ENCODE results near the gene SLIT1.
A peak's percentile ranks its signal among the peaks of the same experiment; 100 is the strongest.

DNA sequence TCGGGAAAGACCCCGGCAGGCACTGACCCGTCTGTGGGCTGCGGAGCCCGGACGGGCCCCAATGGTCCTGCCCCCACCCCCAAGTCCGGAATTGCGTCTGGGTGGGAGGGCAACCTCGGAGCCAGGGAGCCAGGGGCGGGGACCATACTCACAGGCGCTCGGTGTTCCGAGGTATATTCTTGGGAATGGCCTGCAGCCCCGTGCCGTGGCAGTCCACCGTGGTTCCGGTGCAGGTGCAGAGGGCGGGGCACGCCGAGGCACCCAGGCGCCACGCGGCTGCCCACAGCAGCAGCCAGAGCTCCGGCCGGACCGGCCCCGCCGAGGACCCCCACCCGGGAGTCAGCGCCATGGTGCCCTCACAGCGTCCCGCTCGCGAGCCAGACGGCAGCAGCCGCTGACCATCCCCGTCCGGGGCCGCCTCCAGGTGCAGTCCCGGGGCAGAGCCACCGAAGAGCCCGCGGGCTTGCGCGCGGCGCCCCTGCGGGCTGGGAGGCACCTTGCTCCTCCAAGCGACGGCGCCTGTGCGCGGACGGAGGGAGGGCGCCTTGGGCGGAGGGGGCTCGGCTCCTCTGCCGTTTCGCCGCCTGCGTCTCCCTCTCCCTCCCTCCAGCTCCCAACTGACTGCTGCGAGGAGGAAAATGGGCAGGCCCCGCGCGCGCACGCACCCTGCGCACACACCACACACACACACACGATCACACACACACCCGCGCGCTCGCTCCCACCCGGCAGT lies at the start of gene SLIT1:
- TF ChIP-seq CTCF (IDR thresholded peaks at IDR 0.05), result peak in 1 of 7 experiments; percentile 3
- no peak for TF ChIP-seq POLR2A (IDR thresholded peaks at IDR 0.05)

All from body of pancreas (tissue), 4 donors.